Parathyroid adenoma (tissue), 2 donors: ENCODE data around the gene NOP56.
A peak's percentile ranks its signal among the peaks of the same experiment; 100 is the strongest.

Source experiments
- H2AFZ ChIP-seq: fragments of 300-600 bp; sonication (generic); one replicate; pipeline ENCODE4 v1.7.0; 2017; ENCODE audit warnings: antibody characterized with exemption, mild to moderate bottlenecking
- H3K27ac ChIP-seq: fragments of 300-600 bp; sonication (generic); one replicate; pipeline ENCODE4 v1.7.0; 2017
- H3K27me3 ChIP-seq: fragments of 300-600 bp; sonication (generic); one replicate; pipeline ENCODE4 v1.7.0; 2017; ENCODE audit warnings: low read length; ENCODE audit not compliant: control insufficient read depth, insufficient read depth
- H3K36me3 ChIP-seq: fragments of 300-600 bp; sonication (generic); one replicate; pipeline ENCODE4 v1.7.0; 2017; ENCODE audit warnings: low read length; ENCODE audit not compliant: control insufficient read depth, insufficient read depth
- H3K4me1 ChIP-seq: fragments of 300-600 bp; sonication (generic); one replicate; pipeline ENCODE4 v1.7.0; 2017; ENCODE audit warnings: control low read depth
- H3K4me2 ChIP-seq: fragments of 300-600 bp; sonication (generic); one replicate; pipeline ENCODE4 v1.7.0; 2017; ENCODE audit warnings: low read length
- H3K4me3 ChIP-seq: fragments of 300-600 bp; sonication (generic); one replicate; pipeline ENCODE4 v1.7.0; 2017; ENCODE audit warnings: low read depth, low read length
- H3K79me2 ChIP-seq: fragments of 300-600 bp; sonication (generic); one replicate; pipeline ENCODE4 v1.7.0; 2017; ENCODE audit warnings: control low read depth
- H3K9ac ChIP-seq: fragments of 300-600 bp; sonication (generic); one replicate; pipeline ENCODE4 v1.7.0; 2017; ENCODE audit warnings: mild to moderate bottlenecking
- H3K9me3 ChIP-seq: fragments of 300-600 bp; sonication (generic); one replicate; pipeline ENCODE4 v1.7.0; 2017; ENCODE audit warnings: low read length; ENCODE audit not compliant: control insufficient read depth
- TF ChIP-seq, protein P1 (sequence below): fragments of 300-600 bp; sonication (generic); IDR thresholded peaks from one replicate; pipeline ENCODE4 v1.7.0; 2017; ENCODE audit warnings: antibody characterized with exemption, mild to moderate bottlenecking
- donor health status: primary hyperparathyroidism.

The NOP56 gene

DNA sequence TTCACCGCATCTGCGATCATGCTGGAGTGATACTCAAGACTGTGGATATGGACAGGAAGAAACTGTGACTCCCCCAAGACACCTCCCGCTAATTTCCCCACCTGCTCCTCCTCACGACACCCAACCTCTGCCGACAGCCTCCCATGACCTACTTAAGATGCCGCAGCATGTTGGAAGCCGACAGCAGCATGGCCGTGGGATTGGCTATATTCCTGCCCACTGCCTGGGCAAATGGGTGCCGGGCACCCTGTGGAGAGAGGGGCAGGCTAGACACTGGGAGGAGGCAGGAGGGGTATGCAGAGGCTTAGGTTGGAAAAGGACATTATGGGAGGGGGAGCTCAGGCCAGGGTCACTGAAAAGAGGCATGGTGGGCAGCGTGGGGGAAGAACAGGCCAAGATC, 7.1 kb downstream of the NOP56 start:
- Histone ChIP-seq H3K79me2 (peaks cover 12% of the 10 kb centered on the region), H3K9me3 (no peaks in the 10 kb centered on the region), H3K4me1 (peaks cover 2% of the 10 kb centered on the region), H3K27ac (no peak overlapping the region), H2AFZ (no peak overlapping the region), H3K36me3 (no peaks in the 10 kb centered on the region), H3K9ac (no peak overlapping the region), H3K4me3 (no peak overlapping the region), H3K4me2 (no peak overlapping the region), H3K27me3 (no peaks in the 10 kb centered on the region)
- TF ChIP-seq, protein P1, sequence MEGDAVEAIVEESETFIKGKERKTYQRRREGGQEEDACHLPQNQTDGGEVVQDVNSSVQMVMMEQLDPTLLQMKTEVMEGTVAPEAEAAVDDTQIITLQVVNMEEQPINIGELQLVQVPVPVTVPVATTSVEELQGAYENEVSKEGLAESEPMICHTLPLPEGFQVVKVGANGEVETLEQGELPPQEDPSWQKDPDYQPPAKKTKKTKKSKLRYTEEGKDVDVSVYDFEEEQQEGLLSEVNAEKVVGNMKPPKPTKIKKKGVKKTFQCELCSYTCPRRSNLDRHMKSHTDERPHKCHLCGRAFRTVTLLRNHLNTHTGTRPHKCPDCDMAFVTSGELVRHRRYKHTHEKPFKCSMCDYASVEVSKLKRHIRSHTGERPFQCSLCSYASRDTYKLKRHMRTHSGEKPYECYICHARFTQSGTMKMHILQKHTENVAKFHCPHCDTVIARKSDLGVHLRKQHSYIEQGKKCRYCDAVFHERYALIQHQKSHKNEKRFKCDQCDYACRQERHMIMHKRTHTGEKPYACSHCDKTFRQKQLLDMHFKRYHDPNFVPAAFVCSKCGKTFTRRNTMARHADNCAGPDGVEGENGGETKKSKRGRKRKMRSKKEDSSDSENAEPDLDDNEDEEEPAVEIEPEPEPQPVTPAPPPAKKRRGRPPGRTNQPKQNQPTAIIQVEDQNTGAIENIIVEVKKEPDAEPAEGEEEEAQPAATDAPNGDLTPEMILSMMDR = no peak

DNA sequence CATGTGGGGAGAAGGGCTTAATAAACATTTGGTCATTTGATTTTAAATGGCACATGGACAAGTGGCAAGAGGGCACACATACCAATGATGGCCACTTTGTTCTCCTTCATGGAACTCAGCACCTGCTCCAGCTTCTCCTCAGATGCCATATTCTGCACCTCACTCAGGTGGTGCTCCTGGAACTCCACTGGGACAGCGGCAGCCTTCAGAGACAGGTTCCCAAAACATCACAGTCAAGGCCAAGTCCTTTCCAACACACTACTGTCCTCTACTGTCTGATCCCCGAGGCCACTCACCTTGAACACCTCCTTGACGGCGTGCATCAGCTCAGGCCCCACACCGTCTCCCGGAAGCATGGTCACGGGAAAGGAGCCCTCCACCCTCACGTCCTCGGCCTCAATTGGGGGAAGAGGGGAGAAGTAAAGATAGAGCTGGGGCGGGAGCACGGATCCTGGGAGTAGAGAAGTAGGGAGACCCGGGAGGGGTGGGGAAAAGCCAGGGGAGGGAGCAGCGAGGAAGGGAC, 11.0 kb downstream of the NOP56 start:
- Histone ChIP-seq H3K4me3 (peak overlapping the region; percentile 74), H2AFZ (peak overlapping the region; percentile 87), H3K9ac (peak overlapping the region; percentile 38), H3K4me2 (peak overlapping the region; percentile 63), H3K27ac (peak overlapping the region; percentile 92), H3K27me3 (no peaks in the 10 kb centered on the region), H3K36me3 (no peaks in the 10 kb centered on the region), H3K4me1 (peaks cover 4% of the 10 kb centered on the region), H3K9me3 (no peaks in the 10 kb centered on the region), H3K79me2 (peaks cover 12% of the 10 kb centered on the region)
- TF ChIP-seq, protein P1 = no peak

- peak within 1 kb of the TSS; percentile 92 for H3K27ac ChIP-seq
- H3K9ac ChIP-seq = peak within 1 kb of the TSS; percentile 38
- peak within 1 kb of the TSS; percentile 63 for H3K4me2 ChIP-seq
- H3K9me3 ChIP-seq = no peaks in the 10 kb centered on the region
- no peaks in the 10 kb centered on the region for H3K27me3 ChIP-seq
- H3K4me3 ChIP-seq = peak within 1 kb of the TSS; percentile 74
- H2AFZ ChIP-seq = peak within 1 kb of the TSS; percentile 87
- TF ChIP-seq, protein P1 = no peak
- peaks cover 4% of the 10 kb centered on the region for H3K4me1 ChIP-seq
- H3K36me3 ChIP-seq = no peaks in the 10 kb centered on the region
- peaks cover 12% of the 10 kb centered on the region for H3K79me2 ChIP-seq
Observed at GRCh38 chr20:2663887-2664719, 11.7 kb downstream of the NOP56 start, which contains the start of gene IDH3B. Gene IDH3B, minus strand, starts transcription at chr20:2664216. Its CDS starts 28 bp downstream, at chr20:2664188.

GRCh38 chr20:2671977-2672376, 19.5 kb downstream of the NOP56 start:
- Histone ChIP-seq H2AFZ (no peak overlapping the region), H3K79me2 (no peaks in the 10 kb centered on the region), H3K4me3 (no peak overlapping the region), H3K27me3 (no peaks in the 10 kb centered on the region), H3K9me3 (no peaks in the 10 kb centered on the region), H3K4me1 (no peaks in the 10 kb centered on the region), H3K4me2 (no peak overlapping the region), H3K27ac (no peak overlapping the region), H3K9ac (no peak overlapping the region), H3K36me3 (no peaks in the 10 kb centered on the region)
- TF ChIP-seq, protein P1 = no peak
